Measurements from ENCODE around the gene KCNJ14.
"Not testable (repeated sequence)": the region's sequence is repeated elsewhere in the genome, so short reads cannot be mapped to it uniquely, and the experiment has no call there.

KCNJ14 gene

GRCh38 chr19:48473161-48473966 lies 18.0 kb downstream of the KCNJ14 start:
- DNase-seq, result no peak

GRCh38 chr19:48474084-48474592 lies 18.8 kb downstream of the KCNJ14 start:
- no peak for DNase-seq

DNA sequence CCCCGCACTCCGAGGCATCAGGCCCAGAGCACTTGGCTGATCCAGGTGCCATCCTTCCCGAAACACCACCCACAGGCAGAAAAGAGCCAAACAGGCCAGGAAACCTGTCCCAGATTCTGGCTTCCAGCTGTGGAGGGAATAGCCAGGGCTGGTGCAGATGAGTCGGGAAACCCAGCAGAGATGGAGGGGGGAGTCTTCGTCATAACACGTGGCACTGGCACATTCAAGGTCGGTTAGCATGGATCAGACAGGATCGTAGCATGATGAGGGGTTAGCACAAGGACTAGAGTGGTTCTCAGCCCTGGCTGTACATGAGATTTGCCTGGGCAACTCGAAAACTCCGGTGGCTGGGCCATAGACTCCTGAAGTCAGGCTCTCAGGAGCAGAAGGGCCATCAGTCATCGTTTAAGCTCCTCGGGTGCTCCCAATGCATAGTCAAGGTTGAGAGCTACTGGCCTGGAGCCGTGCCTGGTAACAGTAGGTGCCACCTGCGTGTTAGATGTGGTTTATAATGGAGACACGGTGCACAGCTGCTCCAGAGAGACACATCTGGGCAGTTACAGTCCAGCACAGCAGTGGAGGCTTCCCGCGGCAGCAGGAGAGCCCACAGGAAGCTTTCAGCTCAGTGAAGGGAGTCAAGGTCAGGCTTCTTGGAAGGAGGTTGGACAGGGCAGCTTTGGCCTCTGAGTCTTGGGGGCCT lies 20.1 kb downstream of the KCNJ14 start:
- DNase-seq, result no peak

- no peak for DNase-seq
Measured at GRCh38 chr19:48476176-48476575, 20.8 kb downstream of the KCNJ14 start.

- no peak for DNase-seq
Measured at GRCh38 chr19:48477067-48477685, 21.8 kb downstream of the KCNJ14 start.

GRCh38 chr19:48477698-48478338 lies 22.4 kb downstream of the KCNJ14 start:
- DNase-seq, result no peak

DNA sequence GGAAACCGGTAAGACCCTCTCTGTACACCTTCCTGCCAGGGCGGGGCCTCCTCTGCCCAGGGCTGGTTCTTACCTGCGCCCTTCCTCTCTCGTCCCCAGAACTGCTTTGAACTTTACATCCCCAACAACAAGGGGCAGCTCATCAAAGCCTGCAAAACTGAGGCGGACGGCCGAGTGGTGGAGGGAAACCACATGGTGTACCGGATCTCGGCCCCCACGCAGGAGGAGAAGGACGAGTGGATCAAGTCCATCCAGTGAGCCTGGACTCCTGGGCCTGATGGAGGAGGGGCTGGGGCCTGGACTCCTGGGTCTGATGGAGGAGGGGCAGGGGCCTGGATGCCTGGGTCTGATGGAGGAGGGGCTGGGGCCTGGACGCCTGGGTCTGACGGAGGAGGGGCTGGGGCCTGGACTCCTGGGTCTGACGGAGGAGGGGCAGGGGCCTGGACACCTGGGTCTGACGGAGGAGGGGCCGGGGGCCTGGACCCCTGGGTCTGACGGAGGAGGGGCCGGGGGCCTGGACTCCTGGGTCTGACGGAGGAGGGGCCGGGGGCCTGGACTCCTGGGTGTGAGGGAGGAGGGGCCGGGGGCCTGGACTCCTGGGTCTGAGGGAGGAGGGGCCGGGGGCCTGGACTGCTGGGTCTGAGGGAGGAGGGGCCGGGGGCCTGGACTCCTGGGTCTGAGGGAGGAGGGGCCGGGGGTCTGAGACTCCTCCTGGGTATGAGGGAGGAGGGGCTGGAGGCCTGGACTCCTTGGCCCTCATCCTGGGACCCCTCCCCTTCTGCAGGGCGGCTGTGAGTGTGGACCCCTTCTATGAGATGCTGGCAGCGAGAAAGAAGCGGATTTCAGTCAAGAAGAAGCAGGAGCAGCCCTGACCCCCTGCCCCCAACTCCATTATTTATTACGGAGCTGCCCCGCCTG lies 23.2 kb downstream of the KCNJ14 start:
- no peak for DNase-seq

DNA sequence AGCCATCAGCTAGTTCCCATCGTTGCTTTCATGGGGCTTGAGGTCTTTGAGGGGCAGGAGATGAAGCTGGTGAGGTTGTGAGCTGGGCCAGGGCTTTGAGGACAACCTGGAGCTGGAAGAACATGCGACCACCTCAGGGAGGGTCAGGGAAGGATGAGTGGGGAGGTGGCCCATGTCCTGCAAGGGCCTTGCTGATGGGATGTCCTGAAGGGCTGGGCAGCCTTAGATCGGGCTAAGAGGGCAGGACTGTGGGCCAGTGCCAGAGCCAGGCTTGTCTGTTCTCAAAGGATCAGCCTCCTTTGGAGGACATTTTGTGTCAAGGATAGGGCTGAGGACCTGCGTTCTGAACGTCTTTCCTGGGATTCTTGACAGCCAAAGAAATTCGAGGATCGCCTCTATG lies 24.3 kb downstream of the KCNJ14 start:
- no peak for DNase-seq

DNA sequence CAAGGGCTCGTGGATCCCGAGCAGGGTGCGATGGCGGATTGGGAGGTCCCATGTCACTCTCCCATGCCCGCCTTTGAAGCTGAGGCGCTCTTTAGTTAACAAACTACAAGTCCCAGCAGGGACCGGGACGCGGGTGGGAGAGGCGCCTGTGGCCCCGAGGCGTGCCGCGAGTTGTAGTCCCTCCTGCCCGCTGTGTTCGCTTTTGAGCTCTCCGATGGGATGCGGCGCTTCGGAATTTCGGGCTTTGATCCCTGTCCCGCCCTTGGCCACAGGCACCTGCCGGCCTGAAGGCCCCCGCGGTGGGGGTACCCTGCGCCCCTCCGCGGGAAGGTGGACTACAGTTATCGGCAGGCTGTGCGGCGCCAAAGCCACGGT lies 24.8 kb downstream of the KCNJ14 start:
- no peak for DNase-seq

DNA sequence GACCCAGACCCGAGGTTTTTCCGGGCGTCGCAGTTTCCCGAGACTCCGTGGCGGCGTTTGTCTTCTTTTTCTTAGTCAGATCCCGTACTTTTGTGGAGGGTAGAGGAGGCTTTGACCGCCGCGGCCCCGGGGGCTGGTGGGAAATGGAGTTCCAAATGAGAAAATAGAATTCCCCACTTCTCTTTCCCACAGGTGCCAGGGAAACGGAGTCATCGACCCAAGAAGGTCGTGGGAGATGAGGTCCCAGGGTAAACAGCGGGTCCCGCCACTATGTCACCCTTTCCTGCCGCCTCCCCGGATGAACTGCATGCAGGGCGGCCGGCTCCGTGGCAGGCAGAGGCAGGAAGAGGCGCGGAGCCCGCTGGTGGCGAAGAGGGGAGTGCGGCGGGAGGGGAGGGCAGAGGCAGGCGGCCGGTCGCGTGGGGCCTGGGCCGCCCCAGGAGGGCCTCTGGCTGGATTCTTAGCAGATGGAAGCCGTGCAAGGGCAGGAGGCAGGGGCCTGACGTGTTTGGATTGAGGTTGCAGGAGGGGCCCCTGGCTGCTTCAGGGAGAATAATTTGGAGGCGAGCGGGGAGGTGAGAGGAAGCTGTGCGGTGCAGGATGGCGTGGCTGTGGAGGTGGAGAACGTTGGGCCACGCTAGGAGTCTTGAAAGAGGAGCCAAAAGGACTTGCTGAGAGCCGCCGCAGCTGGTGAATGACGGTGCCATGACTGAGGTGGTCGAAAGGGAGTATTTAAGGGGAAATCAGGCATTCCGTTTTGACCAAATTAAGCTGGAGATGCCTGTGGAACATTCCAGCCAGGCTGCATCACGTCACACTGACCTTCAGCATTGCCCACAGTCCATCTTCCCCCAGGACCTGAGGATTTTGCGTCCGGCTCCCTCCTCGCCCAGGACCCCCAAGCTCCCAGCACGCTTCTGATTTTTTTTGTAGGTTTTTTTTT lies 25.5 kb downstream of the KCNJ14 start:
- DNase-seq, result peak; percentile 85

DNA sequence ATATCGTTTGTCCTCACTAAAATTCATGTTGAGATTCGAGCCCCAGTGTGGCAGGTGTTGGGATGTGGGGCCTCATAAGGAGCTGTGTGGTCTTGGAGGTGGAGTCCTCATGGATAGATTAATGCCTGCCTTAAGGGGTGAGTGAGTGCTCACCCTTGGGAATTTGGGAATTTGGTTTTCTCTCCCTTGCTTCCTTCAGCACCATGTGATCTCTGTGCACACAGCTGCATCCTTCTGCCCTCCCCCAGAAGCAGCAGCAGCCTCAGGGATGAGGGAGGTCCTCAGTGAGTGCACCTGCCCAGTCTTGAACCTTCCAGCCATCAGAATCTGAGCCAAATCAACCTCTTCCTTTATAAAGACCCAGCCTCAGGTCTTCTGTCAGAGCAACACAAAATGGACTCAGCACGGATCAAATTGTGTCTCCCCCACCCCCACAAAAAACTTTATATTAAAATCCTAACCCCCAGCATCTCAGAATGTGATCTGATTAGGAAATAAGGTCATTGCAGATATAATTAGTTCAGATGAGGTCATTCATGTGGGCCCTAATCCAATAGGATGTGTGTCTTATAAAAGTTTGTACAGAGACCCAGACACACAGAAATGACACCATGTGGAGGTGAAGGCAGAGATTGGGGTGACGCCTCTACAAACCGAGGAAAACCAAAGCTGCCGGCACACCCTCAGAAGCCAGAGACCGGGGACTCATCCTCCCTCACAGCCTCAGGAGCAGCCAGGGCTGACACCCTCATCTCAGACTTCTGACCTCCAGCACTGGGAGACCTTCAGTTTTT lies 26.7 kb downstream of the KCNJ14 start:
- DNase-seq, result no peak

- DNase-seq, result no peak
Measured at GRCh38 chr19:48483301-48483700, 27.9 kb downstream of the KCNJ14 start.

GRCh38 chr19:48484247-48484893 lies 29.0 kb downstream of the KCNJ14 start:
- no peak for DNase-seq

DNA sequence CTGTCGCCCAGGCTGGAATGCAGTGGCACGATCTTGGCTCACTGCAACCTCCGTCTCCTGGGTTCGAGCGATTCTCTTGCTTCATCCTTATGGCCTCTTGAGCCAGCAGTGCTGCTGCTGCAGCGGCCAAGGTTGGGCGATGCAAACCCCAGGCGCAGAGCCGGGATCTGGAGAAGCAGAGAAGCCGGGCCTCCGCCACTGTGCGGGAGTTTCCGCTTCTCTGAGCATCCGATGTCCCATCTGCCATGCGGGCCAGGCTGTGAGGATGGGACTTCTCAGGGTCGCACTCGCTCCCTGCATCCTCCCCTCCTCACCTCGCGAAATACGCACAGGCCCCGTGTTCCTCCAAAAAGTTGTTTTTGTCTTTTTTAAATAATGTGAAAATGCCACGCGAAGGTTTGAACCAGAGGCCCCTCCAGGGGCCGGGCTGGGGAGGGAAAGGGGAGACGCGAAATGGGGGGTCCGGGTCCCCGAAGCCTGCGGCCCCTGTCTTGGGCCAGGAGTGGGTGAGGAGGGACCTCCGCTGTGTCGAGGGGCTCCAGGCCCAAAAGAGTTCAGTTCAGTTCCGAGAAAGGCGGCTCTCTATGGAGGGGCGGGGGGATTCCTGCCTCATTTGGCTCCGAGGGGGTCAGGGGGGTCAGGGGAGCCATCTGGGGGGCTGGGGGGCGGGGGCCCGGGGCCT lies 29.7 kb downstream of the KCNJ14 start:
- DNase-seq, result no peak

DNA sequence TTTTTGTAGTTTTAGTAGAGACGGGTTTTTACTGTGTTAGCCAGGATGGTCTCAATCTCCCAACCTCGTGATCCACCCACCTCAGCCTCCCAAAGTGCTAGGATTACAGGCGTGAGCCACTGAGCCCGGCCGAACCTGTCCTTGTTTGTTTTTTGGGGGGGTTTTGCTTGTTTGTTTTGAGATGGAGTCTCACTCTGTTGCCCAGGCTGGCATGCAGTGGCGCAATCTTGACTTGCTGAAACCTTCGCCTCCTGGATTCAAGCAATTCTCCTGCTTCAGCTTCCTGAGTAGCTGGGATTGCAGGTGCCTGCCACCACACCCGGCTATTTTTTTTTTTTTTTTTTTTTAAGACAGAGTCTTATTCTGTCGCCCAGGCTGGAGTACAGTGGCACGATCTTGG lies 31.3 kb downstream of the KCNJ14 start:
- DNase-seq, result not testable (repeated sequence)

DNA sequence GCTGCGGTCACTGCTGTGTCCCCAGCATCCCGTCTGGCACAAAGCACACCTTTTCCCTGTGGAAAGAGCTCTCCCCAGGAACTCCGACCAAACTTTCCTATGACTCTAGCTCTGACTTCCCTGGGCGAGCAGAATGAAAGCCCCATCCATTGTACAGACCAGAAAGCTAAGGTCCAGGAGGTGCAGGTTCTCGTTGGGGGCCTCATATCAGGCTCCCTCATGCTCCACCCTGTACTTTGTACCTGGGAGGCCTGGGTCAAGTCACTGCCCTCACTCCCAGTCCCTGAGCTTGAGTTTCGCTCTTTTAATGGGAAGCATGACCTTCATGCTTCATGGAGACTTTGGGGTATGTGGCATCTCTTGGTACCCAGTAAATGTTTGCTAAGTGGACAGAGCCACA lies 32.2 kb downstream of the KCNJ14 start:
- DNase-seq, result no peak

DNA sequence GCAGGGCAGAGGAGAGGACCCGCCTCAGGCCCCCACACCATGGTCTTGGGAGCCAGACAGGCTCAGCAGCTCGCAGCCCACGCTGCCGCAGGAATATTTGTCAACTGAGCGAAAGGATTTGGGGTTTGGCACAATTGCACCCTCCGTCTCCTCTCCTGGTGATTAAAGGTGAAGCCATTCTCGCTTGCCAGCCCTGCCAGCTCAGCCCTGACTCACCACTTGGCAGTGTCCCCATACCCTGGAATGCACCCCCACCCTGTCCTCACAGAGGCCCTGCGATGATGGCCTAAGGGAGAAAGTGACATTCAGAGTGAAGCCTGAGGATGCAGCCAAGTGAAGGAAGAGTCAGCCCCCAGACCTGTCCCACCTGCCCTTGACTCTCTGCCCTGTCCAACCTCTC lies 32.6 kb downstream of the KCNJ14 start:
- DNase-seq, result no peak

DNA sequence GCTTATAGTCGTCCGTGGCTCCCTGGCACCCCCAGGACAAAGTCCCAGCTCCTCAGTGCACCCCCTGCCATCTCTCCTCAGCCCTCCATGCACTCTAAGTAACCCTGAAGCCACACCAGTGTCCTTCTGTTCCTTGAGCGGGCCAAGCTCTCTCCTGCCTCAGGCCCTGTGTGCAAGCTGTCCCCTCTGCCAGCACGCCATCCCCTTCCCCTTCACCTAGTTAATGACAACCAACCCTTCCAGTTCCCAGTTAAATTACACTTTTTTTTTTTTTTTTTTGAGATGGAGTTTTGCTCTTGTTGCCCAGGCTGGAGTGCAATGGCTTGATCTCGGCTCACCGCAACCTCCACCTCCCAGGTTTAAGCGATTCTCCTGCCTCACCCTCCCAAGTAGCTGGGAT lies 33.1 kb downstream of the KCNJ14 start:
- DNase-seq, result not testable (repeated sequence)

- DNase-seq, result peak; percentile 93
Measured at GRCh38 chr19:48489608-48490216, 34.3 kb downstream of the KCNJ14 start.
